Smooth muscle cell of trachea (primary cell): ENCODE measurements around the gene BRAT1. TPM values are rescaled to one million over a fixed set of nuclear protein-coding genes. Genes with fewer than 3 reads are reported as not detected.

Source experiments
- total RNA-seq: library from RNA; depleted of rRNA; stranded (reverse); fragments of >200 nt; gene quantifications from 2 replicates; pipeline ENCODE4 v1.2.1, GENCODE V29; 2014

The BRAT1 gene
- 31.4 and 53.3 TPM in 2 replicates for total RNA-seq

GRCh38 chr7:2555121-2556052 lies at the start of gene BRAT1:
Gene BRAT1, minus strand, starts transcription at chr7:2555524. Its CDS starts 1,093 bp downstream, at chr7:2554431.

GRCh38 chr7:2558629-2559282 lies 3.4 kb upstream of the BRAT1 start, which contains the start of gene IQCE:
Gene IQCE, plus strand, starts transcription at chr7:2558979. Its CDS starts 203 bp downstream, at chr7:2559182.

GRCh38 chr7:2519119-2519930 lies 36.0 kb downstream of the BRAT1 start, which contains the start of gene LFNG:
Gene LFNG, plus strand, starts transcription at chr7:2519774. Its CDS starts 88 bp downstream, at chr7:2519862.

Other genes with a start within 250 kb of the BRAT1 start
- gene SNX8, start 241.1 kb downstream of the BRAT1 start, total RNA-seq = 21.5 and 27.8 TPM in 2 replicates
- 183 and 189 TPM in 2 replicates for gene EIF3B, start 200.7 kb downstream of the BRAT1 start, total RNA-seq
- 6.3 and 9.1 TPM in 2 replicates for gene CHST12, start 151.9 kb downstream of the BRAT1 start, total RNA-seq
- gene GRIFIN, start 79.1 kb downstream of the BRAT1 start, total RNA-seq = not detected in 2 replicates
- gene LFNG, start 35.8 kb downstream of the BRAT1 start, total RNA-seq = 0.44 and 2.8 TPM in 2 replicates
- 9.0 and 16.9 TPM in 2 replicates for gene IQCE, start 3.5 kb upstream of the BRAT1 start, total RNA-seq
- 52.4 and 82.2 TPM in 2 replicates for gene TTYH3, start 76.5 kb upstream of the BRAT1 start, total RNA-seq
- 0.15 and 1.3 TPM in 2 replicates for gene AMZ1, start 132.7 kb upstream of the BRAT1 start, total RNA-seq